ENCODE measurements around the gene ATXN10. TPM values are rescaled to one million over a fixed set of nuclear protein-coding genes. Genes with fewer than 3 reads are reported as not detected.
"Not testable (repeated sequence)": the region's sequence is repeated elsewhere in the genome, so short reads cannot be mapped to it uniquely, and the experiment has no call there.

ATXN10 gene
- polyA plus RNA-seq, 3 donors: 40.9 to 64.7 (median 52.3) TPM

DNA sequence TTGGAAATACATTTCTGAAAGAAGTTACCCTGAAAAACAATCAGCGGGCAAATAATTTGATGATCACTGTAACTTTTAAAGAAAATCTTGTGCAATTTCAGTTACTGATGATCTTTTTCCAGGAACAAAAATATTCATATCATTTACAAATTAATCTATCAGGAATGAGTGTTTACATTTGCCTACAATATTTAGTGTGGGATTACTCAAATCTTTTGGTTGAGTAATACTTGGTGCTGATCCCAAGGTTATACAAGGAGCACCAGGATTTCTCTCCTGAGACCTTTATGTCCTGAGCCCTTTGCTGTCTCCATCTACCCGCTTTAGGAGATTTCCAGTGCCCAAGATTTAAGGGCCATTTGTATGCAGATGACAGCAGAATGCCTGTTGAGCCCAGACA lies 116.1 kb downstream of the ATXN10 start:
- 81 to 87% (median 85%) methylated on average over 2 of the region's 2 CpGs for WGBS, 3 donors

DNA sequence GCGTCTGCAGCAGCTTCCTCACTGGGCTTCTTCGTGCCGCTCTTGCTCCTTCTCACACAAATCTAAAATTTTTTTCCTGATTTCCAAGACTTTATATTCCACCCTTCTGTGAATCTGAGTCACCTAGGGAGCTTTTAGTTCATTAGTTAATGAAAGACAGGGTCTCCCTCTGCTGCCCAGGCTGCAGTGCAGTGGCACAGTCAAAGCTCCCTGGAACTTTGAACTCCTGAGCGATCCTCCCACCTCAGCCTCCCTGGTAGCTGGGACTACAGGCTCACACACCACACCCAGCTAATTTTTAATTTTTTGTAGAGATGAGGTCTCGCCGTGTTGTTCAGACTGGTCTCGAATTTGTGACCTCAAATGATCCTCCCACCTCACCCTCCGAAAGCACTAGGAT lies 116.9 kb downstream of the ATXN10 start:
- 98 to 99% (median 99%) methylated on average over 8 of the region's 8 CpGs for WGBS, 3 donors
- no peak overlapping the region for H3K27ac ChIP-seq (ENCODE audit: low read depth, low read length)

More for the DNA sequence above, 116.1 kb downstream of the ATXN10 start:
- H3K27ac ChIP-seq (ENCODE audit: low read depth, low read length): no peak overlapping the region

DNA sequence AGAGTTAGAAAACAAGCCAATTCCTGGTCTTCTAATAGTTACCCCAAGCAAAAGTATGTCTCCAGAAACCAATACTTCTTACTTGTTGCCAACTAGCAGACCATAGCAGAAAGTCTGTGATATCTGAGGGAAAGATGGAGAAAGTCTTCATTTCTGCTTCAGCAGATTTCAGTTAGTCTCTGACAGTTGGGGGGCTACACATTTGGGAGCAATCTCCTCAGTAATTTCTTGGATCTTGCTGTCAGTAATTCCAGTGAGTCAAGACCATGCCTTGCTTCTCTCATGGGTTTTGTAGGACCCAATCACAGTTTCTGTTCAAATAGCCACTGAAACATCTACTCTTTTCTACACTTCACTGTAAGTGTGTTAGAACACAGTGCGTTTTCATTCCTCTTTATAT lies 118.8 kb downstream of the ATXN10 start:
- H3K27ac ChIP-seq (ENCODE audit: low read depth, low read length): no peak overlapping the region
- 95 to 99% (median 97%) methylated on average over 1 of the region's 1 CpG for WGBS, 3 donors

DNA sequence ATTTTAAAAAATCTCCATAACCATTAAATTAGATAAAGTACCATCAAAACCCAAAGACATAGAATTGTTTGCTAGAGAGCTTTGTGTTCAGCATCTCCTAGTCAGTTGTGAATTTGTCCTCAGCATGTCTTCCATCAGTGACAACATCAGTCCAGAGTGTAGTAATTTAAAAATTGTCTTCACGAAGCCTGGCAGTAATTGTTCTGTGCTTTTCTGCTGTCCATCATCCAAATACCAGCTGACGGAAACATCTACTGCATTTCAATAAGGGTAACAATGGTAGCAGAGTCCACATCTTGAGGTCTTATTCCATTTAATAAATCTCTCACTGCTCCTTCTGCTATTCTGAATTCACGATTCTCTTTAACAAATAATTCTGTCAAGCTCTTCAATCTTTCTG lies 121.5 kb downstream of the ATXN10 start:
- WGBS, 3 donors: 97 to 99% (median 98%) methylated on average over 3 of the region's 3 CpGs
- H3K27ac ChIP-seq (ENCODE audit: low read depth, low read length): no peak overlapping the region

DNA sequence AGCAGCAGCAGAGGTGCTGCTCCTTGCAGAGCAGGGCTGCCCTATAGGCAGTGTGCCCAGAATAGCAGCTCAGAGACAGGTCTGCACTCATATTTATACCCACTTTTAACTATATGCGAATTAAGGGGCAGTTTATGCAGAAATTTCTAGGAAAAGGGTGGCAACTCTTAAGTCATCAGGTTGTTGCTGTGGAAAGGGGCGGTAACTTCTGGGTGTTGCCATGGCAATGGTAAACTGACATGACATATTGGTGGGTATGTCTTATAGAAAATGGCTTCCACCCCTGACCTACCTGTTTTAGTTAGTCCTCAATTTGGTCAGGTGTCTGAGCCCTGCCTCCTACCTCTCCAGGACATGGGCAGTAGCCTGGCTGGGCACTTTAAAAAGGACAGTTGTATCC lies 122.3 kb downstream of the ATXN10 start:
- H3K27ac ChIP-seq (ENCODE audit: low read depth, low read length): no peak overlapping the region

DNA sequence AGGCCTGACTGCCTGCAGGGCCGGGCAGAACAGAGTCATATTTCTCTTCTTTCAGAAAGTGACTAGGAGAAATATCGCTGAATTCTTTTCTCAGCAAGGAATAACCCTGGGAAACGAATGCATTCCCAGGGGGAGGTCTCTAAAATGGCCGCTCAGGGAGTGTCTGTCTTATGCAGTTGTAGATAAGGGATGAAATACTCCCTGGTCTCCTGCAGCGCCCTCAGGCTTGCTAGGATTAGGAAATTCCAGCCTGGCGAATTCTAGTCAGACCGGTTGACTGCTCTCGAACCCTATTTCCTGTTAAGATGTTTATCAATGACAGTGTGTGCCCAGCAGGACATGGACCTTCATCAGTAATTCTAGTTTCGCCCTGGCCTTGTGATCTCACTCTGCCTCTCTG lies 124.4 kb downstream of the ATXN10 start:
- 96 to 99% (median 97%) methylated on average over 9 of the region's 9 CpGs for WGBS, 3 donors
- H3K27ac ChIP-seq (ENCODE audit: low read depth, low read length): not testable (repeated sequence)

More for the DNA sequence above, 122.3 kb downstream of the ATXN10 start:
- 94 to 98% (median 96%) methylated on average over 2 of the region's 2 CpGs for WGBS, 3 donors

DNA sequence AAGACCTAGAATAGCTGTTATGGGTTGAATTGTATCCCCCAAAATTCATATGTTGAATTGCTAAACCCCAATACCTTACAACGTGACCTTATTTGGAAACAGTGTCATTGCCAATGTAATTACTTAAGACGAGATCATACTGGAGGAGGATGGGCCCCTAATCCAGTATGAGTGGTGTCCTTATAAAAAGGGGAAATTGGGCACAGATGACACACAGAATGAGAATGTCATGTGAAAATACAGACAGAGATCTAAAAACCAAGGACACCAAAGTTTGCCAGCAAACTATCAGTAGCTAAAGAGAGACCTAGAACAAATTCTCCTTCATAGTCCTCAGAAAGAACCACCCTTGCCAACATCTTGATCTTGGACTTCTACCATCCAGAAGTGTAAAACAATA lies 127.7 kb downstream of the ATXN10 start:
- 94 to 97% (median 96%) methylated on average over 2 of the region's 2 CpGs for WGBS, 3 donors
- H3K27ac ChIP-seq (ENCODE audit: low read depth, low read length): no peak overlapping the region

DNA sequence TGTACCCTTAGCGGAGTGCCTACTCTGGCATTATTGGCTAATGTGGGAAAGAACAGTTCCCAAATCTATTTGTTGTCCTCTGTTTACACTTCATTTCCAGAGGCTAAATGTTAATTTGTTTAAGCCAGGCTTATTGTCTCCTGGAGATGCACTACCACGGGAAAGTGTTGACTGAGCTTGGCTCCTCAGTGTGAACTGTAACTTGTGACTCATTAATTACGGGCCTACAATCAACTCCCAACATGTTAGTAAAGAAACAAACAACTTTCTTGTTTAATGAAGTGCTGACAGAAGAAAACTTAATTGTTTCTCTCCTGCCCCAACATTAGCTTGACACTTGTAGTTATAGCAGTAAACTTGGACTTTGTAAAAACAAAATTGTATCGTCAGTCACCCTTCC lies 130.4 kb downstream of the ATXN10 start:
- WGBS, 3 donors: 85 to 94% (median 92%) methylated on average over 4 of the region's 4 CpGs
- no peak overlapping the region for H3K27ac ChIP-seq (ENCODE audit: low read depth, low read length)

DNA sequence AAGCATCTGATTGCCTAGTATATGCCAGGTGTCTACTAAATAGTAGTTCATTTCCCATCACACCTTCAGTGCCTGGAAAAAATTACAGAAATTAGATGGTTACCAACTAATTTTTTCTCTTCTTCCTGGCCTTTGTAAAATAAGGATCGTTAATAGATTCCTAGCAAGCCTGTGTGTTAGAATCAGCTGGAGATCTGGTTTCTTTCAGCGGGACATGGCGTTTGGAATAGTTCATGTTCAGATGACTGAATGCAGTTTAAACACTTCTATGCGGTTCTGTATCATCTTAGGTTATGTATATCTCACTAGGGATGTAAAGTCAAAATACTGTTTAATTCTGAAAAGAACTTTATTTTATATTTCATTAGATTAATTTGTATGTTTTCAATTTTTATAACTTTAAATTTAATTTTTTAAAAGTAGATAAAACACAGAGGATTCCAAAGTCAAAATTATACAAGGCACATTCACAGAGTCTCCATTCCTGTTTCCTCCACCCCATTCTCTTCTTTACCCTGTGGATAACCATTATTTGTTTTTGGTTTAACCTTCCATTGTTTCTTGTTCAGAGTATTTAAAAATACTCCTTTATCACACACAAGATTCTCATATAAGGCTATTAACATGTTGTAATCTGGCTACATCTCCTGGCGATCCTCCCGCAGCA lies 132.8 kb downstream of the ATXN10 start:
- no peak overlapping the region for H3K27ac ChIP-seq (ENCODE audit: low read depth, low read length)
- 84 to 88% (median 88%) methylated on average over 6 of the region's 6 CpGs for WGBS, 3 donors

DNA sequence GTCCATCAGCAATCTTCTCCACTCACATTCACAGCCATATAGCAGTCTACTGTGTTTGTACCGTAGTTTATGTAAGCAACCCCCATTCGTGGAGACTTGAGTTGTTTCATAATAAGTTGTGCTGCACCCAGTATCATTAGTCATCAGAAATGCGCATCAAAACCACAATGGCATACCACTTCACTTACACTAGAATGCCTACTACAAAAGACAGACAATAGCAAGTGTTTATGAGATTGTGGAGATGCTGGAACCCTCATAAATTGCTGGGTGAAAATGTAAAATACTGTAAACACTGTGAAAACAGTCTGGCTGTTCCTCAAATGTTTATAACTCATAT lies 133.3 kb downstream of the ATXN10 start:
- WGBS, 3 donors: 60 to 83% (median 63%) methylated on average over 3 of the region's 3 CpGs
- H3K27ac ChIP-seq (ENCODE audit: low read depth, low read length): no peak overlapping the region

DNA sequence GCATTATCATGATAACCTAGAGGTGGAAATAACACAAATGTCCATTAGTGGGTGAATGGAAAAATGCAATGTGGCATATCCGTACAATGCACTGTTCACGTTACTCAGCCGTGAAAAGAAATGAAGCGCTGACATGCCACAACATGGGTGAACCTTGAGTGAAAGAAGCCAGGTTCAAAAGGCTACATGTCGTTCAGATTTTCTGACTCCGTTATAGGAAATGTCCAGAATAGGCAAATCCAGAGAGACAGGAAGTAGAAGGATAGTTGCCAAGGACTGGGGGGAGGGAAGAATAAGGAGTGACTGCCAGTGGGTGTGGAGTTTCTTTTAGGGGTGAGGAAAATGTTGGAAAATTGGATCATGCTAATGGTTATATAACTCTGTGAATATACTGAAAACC lies 133.8 kb downstream of the ATXN10 start:
- H3K27ac ChIP-seq (ENCODE audit: low read depth, low read length): no peak overlapping the region
- 73 to 89% (median 78%) methylated on average over 6 of the region's 6 CpGs for WGBS, 3 donors

DNA sequence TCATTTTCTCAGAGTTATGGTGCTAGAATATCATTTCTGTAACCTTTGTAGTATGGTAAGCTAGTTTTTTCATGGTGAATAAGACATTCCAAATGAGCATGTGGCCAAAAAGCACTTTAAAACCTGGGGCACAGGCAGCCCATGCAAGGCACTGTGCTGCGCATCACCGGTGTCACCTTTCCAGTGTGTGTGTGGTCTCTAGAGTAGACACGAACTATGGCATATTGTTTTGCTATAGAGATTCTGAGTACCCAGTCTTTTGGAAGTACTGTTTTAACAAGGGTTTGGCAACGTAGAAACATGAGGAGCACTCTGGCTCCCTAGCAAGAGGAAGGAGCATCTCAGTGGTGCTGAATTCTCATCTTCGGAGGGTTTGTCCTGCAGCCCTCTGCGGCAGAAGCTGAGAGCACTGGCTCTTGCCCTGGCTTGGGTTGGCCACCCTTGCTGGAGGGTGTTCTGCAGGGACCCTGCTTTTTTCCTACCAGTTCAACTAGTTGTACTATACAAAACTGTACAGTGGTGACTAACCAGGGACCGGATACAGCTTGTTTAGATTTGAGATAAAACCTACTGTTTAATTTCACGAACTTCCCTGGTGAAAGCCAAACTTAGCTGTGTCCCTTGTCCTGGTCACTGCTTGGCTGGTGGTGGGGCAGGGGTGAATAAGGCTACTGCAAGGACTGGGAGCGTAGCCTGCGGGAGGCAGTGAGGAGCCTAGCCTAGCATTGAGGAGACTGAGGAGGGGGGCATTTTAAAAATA lies 135.7 kb downstream of the ATXN10 start:
- WGBS, 3 donors: 89 to 95% (median 90%) methylated on average over 10 of the region's 10 CpGs
- no peak overlapping the region for H3K27ac ChIP-seq (ENCODE audit: low read depth, low read length)

DNA sequence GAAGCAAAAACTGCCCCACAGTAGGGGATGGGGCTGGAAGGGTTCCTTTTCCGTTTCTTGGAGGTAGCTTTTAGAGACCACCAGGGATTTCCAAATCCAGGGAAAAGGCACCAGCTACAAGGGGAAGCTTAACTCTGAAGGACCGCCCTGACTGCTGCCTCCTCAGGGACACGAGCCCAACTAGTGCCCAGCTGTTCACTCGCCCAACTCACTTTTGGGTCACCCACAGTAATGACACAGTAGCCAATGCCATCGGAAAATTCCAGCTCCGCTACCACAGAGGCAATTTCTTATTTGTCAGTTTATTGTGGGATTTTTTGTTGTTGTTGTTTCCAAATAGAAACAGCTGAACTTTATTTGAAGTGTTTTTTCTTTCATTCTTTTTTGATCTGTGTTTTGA lies 141.3 kb downstream of the ATXN10 start:
- H3K27ac ChIP-seq (ENCODE audit: low read depth, low read length): no peak overlapping the region
- WGBS, 3 donors: 96% methylated on average over 6 of the region's 6 CpGs

DNA sequence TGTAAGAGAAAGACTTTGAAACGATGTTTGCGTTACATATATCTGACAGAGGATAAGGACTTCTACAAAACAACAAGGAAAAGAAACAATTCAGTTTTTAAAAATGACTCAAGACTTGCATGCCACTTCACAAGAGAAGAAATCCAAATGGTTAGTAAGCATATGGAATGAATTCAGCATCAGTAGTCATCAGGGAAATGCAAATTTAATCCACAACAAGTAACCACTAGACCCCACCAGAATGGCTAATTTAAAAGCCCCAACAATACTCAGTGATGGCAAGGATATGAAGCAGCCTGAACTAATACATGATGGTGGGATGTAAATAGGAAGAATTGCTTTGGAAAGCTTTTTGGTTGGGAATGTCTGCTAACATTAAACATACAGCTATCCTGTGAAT lies 142.6 kb downstream of the ATXN10 start:
- no peak overlapping the region for H3K27ac ChIP-seq (ENCODE audit: low read depth, low read length)
- 95 to 99% (median 97%) methylated on average over 2 of the region's 2 CpGs for WGBS, 3 donors

DNA sequence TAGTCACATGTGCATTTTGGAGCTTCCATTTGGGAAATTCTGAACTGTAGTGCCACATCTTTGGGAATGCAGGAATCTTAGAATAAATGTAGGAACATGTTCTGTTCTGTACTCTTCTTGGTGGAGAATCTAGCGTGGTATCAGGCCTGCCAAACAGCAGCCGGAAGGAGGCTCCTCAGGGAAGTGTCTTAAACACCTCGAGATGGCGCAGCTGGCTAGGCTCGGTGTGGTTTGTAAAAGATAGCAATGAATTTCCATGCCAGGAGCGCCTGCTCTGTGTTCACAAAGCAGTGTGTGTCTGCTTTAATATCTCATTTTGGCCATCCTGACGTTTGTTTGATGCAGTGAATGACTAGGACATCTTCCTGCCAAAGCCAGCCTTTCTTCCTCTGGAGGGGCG lies 145.1 kb downstream of the ATXN10 start:
- no peak overlapping the region for H3K27ac ChIP-seq (ENCODE audit: low read depth, low read length)
- WGBS, 3 donors: 86 to 92% (median 90%) methylated on average over 8 of the region's 8 CpGs

DNA sequence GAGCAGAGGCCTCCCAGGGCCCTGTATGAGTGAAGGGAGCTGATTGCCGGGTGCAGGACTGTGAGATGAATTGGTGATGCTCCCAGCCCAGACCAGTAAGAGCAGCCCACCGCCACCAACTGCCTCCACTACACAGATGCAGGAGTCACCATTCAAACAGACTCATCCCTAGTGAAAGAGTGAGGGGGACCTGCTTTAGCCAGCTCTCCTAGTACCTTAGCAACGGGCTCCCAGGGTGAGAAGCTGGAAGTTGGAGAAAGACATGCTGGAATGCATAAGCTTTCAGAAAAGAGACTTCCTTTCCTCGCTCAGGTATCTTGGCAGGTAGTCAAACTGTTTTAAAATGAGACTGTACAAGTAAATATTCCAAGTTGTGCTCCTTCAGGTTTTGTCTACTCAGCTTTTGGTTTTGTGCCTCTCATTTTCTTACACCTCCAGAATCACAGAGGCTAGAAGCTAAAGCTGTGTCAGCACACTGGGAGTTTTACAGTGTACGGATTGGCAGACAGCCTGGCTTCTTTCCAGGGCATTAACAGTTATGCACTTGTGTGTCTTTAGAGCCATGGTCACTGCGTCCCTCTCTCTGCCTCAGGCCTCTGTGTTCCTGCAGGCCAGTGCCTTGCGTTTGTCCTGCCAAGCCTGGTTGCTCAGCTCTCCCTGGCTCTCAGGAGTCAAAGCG lies 146.2 kb downstream of the ATXN10 start:
- H3K27ac ChIP-seq (ENCODE audit: low read depth, low read length): no peak overlapping the region
- WGBS, 3 donors: 74 to 83% (median 81%) methylated on average over 8 of the region's 8 CpGs

DNA sequence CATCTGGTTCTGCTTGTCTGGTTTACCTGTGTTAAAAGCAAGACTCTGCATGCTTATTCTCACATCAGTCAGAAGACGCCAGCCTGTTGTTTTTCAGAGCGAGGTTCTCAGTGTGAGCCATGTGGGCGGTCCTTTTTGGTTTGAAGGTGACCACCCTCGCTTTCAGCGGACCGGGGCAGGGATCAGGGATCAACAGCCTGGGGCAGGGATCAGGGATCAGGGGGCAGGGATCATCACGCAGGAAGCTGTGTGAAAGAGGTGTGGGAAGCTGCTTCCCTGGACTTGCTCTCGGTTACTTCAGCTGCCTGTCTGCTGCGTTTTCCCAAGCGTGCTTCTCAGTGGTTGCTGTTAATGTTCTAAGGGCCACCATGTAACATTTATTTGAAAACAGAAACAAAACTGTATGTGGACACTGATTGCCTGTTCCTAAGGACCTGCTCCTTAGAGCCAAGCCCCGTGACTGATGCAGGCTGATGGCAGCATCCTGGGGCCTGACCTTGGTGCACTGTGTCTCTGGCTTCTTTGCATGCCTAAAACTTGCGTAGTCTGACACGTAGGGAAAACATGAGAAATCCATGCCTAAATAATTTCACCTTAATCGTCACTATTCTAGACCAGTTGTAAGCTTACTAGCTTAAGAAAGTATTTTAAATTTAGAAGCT lies 146.9 kb downstream of the ATXN10 start:
- no peak overlapping the region for H3K27ac ChIP-seq (ENCODE audit: low read depth, low read length)
- WGBS, 3 donors: 82 to 89% (median 86%) methylated on average over 14 of the region's 14 CpGs

DNA sequence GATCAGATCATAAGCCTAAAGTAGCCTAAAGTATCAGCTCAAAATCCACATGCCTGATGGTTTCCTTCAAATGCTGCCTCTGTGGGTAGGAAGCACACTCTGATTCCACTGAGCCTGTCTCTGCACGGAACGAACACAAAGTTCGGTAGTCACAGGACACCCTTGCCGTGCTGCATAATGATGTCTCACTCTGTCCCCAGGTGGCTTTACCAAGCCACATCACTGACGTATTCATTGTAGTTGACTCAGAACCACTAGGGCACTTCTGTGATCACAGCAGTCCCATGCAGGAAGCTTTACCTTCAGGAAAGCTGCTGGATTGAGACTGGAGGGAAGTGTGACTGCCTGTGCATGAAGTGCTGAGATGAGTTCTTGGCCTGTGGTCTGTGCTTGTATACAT lies 147.7 kb downstream of the ATXN10 start:
- WGBS, 3 donors: 94 to 99% (median 96%) methylated on average over 5 of the region's 5 CpGs
- no peak overlapping the region for H3K27ac ChIP-seq (ENCODE audit: low read depth, low read length)

DNA sequence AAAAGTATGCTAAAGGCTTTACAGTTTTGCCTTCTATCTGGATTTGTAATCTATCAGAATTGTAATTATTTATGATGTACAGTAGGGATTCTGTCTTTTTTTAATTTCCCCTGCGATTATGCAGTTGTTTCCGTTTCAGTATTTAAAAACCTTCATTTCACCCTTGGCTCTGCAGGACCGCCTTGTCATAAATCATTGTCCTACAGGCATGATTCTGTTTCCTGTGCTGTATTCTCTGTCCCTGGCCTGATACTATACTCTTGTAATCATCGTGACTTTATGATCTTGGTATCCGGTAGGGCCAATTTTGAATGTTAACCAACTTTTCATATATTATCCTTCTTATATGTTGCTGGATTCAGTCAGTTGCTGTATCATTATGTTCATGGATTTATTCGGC lies 151.7 kb downstream of the ATXN10 start:
- H3K27ac ChIP-seq (ENCODE audit: low read depth, low read length): no peak overlapping the region
- 54 to 84% (median 63%) methylated on average over 6 of the region's 6 CpGs for WGBS, 3 donors

Data from adipose tissue (tissue), 3 donors.